ENCODE measurements around the gene IHH. TPM values are rescaled to one million over a fixed set of nuclear protein-coding genes. Genes with fewer than 3 reads are reported as not detected.

IHH gene
- total RNA-seq, 2 experiments from 2014 or later, result not detected

DNA sequence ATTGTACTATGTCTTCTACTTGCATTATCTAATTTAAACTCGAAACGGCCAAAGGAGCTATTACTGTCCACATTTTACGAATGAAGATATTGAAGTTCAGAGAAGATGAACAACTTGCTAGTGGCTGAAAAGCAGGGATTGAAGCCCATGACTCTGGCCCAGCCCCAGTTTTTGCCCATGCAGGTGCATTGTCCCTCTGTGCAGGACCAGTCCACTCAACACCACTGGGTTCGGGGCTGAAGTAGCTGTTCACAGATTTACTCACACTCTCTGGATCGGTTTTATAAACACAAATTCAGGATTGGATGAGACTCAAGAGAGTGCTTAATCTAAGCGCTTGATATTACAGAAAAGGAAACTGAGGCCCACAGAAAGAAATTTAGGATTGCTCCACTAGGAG, 1.4 kb upstream of the IHH start:
- POLR2A ChIA-PET, result no interaction called here
- Mint-ChIP-seq H3K36me3 (no peaks in the 10 kb centered on the region), H3K9me3 (no peaks in the 10 kb centered on the region), H3K4me1 (peaks cover 14% of the 10 kb centered on the region), H3K27me3 (peaks cover 71% of the 10 kb centered on the region), H3K27ac (no peak overlapping the region), H3K4me3 (no peak overlapping the region)
- ATAC-seq (ENCODE audit: low read depth) (no peak), DNase-seq (no peak)

DNA sequence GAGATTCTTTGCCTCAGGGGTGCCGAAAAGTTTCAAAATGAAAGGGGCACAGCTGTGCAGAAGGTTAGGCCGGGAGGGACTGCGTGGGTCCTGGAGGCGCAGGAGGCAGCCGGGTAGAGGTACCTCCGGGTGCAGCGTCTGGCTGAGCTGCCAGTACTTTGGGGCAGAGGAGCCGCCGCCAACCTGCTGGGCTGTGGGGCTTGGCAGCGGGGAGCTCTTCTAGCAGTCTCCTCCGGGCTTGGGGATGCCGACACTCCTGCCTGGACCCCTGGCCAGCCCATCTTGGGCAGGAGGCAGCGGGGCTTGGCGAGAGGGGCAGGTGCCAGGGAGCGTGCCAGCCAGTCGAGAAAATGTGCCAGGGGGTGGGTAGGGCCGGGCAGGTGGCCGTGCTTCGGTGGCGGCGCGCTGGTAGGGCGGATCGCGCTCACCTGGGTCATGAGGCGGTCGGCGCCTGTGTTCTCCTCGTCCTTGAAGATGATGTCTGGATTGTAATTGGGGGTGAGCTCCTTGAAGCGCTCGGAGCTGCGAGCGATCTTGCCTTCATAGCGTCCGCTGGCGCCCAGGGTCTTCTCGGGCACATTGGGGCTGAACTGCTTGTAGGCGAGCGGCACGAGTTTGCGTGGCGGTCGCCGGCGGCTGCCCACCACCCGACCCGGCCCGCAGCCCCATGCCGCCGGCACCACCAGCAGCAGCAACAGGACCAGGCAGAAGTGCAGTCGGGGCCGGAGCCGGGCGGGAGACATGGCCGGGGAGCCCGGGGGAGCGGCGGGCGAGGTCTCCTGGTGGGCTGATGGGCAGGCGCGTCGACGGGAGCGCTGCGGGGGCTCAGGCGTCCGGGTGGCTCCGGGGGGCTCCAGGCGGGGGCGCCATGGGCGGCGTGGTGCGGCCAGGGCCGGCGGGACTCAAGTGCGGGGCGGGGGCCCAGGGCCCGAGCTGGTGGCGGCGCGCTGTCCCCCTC, 717 bp downstream of the IHH start:
- peaks cover 82% of the 10 kb centered on the region for H3K27me3 Mint-ChIP-seq
- H3K4me3 Mint-ChIP-seq, result peak overlapping the region; percentile 30
- H3K27ac Mint-ChIP-seq, result no peak overlapping the region
- no peak for DNase-seq
- H3K4me1 Mint-ChIP-seq, result peaks cover 14% of the 10 kb centered on the region
- no peak for ATAC-seq (ENCODE audit: low read depth)
- H3K36me3 Mint-ChIP-seq, result no peaks in the 10 kb centered on the region
- POLR2A ChIA-PET, result no interaction called here
- H3K9me3 Mint-ChIP-seq, result no peaks in the 10 kb centered on the region

DNA sequence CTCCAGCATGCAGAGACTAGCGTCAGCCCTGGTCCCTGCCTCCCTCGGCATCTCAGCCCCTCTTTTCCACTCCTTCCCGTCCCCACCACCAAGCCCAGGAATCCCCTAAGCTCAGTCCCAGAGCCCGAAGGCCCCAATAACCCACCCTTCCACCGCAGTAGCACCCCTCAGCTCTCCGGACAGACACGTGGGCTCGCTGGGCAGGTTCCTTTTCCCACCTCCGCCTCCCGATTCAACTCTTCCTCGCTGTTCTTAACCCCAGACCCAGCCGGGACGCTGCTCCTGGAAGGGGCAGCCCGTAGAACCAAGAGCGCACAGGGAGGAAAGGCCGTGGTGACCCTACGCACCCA, 1.4 kb downstream of the IHH start:
- no peak overlapping the region for H3K27ac Mint-ChIP-seq
- ATAC-seq (ENCODE audit: low read depth), result no peak
- peaks cover 75% of the 10 kb centered on the region for H3K27me3 Mint-ChIP-seq
- H3K36me3 Mint-ChIP-seq, result no peaks in the 10 kb centered on the region
- DNase-seq, result no peak
- H3K9me3 Mint-ChIP-seq, result no peaks in the 10 kb centered on the region
- POLR2A ChIA-PET, result interaction anchor here (0.7 kb wide), 1 partner anchor 152 kb away, joined by 4 read pairs; no protein-coding TSS in a partner anchor
- no peak overlapping the region for H3K4me3 Mint-ChIP-seq
- peaks cover 14% of the 10 kb centered on the region for H3K4me1 Mint-ChIP-seq

DNA sequence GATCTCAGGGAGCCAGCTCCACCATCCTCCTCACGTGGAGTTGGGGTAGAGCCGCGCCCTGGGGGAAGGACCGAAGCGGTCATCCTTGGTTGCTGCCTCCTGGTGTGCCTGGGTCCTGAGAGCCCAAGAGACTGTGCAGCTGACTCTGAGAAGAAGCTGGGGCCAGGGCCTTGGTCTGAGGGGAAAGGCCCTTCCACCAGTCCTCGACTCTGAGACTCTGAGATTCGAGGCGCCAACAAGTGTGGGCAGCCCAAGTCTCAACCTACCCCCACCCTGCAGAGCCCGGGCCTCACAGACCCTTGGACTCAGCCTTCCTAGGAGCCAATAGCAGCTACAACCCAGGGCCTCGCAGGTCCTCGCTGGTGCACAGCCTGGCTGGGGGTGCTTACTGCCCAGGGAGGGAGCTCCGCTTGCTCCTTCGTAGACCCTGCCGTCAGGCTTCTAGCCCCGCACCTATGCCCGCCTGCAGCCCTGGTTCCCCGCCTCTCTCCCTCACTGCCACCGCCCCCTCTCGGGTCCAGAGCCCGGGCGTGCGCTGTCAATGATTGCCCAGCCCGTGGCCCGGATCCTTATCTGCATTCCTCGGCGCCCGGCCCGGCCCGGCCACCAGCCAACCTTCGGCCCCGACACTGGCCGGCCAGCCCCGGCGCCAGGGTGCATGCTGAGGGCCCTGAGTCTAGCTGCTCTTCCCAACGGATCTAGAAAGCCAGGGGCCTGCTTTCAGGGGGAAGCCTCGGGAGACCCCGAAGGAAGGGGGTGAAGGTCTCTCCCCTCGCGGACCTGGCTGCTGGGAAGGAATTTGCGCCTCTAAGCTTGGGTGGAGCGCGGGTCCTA, 2.0 kb downstream of the IHH start:
- H3K4me3 Mint-ChIP-seq, result no peak overlapping the region
- H3K36me3 Mint-ChIP-seq, result no peaks in the 10 kb centered on the region
- no peaks in the 10 kb centered on the region for H3K9me3 Mint-ChIP-seq
- ATAC-seq (ENCODE audit: low read depth), result no peak
- H3K4me1 Mint-ChIP-seq, result peaks cover 14% of the 10 kb centered on the region
- H3K27me3 Mint-ChIP-seq, result peaks cover 73% of the 10 kb centered on the region
- DNase-seq, result peak; percentile 38
- no peak overlapping the region for H3K27ac Mint-ChIP-seq
- POLR2A ChIA-PET, result interaction anchor here (0.7 kb wide), 1 partner anchor 153 kb away, joined by 4 read pairs; no protein-coding TSS in a partner anchor

DNA sequence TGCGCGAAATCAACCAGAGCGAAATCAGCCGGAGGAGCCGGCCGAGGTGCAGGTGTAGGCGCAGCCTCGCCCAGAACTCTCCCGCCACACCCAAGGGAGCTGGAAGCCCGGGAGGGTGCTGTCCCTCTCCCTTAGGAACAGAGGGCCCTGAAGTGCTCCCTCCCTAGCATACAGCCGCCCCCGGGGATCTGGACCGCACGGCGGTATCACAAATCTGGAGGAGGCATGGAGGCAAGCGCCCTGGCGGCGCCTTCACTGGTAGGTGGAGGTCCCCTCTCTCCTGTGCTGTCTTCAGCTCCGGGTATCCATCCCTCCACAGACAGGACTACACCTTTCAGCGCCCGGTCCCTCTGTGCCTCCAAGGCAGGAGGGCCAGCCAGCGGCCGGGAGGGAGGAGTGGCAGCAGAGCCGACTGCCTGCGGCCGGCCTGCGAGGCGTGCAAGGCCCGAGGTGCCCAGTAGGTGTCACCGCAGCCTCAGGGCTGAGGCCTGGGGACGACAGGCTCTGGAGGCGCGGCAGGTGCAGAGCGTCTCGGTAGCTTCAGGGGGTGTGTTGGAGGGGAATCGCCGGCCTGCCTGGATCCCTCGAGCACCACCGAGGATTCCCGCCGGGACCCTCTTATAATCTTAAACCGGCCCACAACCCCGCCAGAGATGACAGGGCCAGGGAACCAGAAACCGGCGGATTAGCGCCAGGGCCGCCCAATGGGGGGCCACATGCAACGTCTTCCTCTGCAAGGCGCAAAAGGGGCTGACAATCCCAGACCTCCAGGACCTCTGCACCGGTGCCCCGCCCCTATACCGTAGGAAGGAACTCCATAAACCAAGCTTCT, 2.8 kb downstream of the IHH start:
- peaks cover 14% of the 10 kb centered on the region for H3K4me1 Mint-ChIP-seq
- POLR2A ChIA-PET, result no interaction called here
- DNase-seq (peak; percentile 87), ATAC-seq (ENCODE audit: low read depth) (peak; percentile 90)
- peaks cover 65% of the 10 kb centered on the region for H3K27me3 Mint-ChIP-seq
- no peaks in the 10 kb centered on the region for H3K9me3 Mint-ChIP-seq
- no peaks in the 10 kb centered on the region for H3K36me3 Mint-ChIP-seq
- H3K27ac Mint-ChIP-seq, result no peak overlapping the region
- H3K4me3 Mint-ChIP-seq, result peak overlapping the region; percentile 58

DNA sequence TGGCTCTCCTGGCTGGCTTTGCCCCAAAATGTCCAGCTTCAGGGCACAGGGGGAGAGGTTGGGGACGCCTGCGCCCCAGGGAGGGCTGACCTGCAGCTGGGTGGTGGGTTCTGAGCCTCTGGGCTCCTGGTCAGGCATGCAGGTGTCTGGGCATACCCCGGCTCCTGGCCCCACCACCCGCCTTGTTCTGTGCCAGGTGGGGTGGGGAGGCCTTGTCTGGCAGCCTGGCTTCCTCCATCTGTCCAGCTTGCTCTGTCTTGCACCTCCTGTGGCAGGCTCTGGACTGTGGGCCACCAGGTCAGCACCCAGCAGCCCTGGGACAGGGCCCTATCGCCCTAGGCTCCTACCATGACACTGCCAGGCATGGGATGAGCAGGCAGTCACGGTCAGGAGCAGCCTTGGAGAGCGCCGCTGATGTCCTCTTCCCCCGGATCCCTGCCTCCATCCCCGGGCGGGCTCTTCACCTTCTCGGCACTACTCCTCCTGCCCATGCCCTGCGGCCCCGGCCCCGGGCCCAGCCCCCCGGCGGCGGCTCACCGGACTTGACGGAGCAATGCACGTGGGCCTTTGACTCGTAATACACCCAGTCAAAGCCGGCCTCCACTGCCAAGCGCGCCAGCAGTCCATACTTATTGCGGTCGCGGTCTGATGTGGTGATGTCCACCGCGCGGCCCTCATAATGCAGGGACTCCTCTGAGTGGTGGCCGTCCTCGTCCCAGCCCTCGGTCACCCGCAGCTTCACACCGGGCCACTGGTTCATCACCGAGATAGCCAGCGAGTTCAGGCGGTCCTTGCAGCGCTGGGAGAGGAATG, 3.6 kb downstream of the IHH start:
- no peak for DNase-seq
- H3K27me3 Mint-ChIP-seq, result peaks cover 62% of the 10 kb centered on the region
- POLR2A ChIA-PET, result no interaction called here

DNA sequence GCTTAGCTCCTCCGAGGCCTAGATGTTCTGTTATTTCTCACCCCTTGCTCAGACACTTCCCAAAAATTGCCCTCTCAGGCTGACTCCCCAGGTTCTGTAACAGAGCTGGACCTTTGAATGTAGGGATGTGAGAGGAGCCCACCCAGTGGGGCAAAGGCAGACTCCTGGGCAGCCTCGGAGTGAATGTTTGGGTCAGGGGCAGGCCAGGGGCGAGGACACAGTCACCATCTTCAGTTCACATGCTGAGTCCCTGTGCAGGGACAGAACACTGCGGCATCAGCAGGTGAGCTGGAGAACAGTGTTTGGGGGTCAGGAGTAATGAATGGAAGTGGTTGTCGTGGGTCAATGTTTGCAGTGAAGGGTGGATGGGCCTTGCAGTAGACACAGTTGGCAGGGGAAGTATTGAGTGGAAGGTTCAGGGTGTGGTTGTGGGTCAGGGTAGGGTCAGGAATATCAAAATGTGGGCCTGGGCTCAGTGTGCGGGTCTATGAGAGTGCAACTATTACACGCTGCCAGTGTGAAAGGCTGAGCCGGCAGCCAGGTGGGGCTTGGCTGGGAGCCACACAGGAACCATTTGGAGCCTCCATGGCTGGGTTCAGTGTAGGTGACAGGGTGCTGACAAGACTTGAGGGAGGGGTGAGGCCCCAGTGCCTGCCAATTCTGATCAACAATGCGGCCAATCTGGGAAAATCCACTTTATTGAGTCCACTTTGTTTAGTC, 4.4 kb downstream of the IHH start:
- no peak for DNase-seq
- no peak overlapping the region for H3K27ac Mint-ChIP-seq
- no peak overlapping the region for H3K4me3 Mint-ChIP-seq
- peaks cover 59% of the 10 kb centered on the region for H3K27me3 Mint-ChIP-seq
- H3K4me1 Mint-ChIP-seq, result peaks cover 14% of the 10 kb centered on the region
- H3K36me3 Mint-ChIP-seq, result no peaks in the 10 kb centered on the region
- POLR2A ChIA-PET, result no interaction called here
- no peaks in the 10 kb centered on the region for H3K9me3 Mint-ChIP-seq
- ATAC-seq (ENCODE audit: low read depth), result no peak

More for the DNA sequence above, 3.6 kb downstream of the IHH start:
- no peak for ATAC-seq (ENCODE audit: low read depth)
- H3K4me3 Mint-ChIP-seq, result no peak overlapping the region
- H3K9me3 Mint-ChIP-seq, result no peaks in the 10 kb centered on the region
- H3K4me1 Mint-ChIP-seq, result peaks cover 14% of the 10 kb centered on the region
- no peak overlapping the region for H3K27ac Mint-ChIP-seq
- no peaks in the 10 kb centered on the region for H3K36me3 Mint-ChIP-seq

DNA sequence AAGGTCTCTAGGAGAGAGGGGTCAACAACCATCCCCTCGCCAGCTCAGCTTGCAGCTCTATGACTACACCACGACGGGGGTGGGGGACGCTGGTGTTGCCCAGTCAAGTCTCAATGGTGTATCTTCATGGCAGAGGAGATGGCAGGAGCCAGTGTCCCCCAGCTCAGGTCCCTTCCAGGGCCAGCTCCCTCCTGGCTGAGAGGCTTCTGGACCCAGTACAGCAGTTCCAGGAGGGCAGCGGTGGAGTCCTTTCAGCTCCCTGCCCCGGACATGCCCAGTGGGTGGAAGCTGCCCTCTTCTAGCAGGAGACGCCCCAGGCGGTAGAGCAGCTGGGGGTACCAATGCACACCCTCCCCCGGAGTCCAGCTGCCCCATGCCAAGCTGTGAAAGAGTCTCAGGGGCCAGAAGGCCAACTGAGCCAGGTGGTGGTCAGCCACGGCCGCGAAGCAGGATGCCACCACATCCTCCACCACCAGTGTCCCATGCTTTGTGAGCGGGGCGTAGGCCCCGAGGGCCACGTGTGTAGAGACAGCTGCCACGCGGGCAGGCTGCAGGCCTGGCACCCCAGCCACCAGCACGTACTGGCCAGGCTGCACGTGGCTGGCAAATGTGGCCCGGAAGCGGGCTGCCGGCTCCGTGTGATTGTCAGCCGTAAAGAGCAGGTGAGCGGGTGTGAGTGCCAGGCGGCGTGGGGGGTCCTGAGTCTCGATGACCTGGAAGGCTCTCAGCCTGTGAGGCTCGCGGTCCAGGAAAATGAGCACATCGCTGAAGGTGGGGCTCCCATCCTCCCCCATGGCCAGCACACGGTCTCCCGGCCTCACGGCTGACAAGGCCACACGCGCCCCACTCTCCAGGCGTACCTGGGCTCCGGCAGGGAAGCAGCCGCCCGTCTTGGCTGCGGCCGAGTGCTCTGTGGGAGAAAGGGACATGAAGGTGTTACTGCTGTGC, 5.5 kb downstream of the IHH start:
- H3K27me3 Mint-ChIP-seq, result peaks cover 58% of the 10 kb centered on the region
- POLR2A ChIA-PET, result no interaction called here

DNA sequence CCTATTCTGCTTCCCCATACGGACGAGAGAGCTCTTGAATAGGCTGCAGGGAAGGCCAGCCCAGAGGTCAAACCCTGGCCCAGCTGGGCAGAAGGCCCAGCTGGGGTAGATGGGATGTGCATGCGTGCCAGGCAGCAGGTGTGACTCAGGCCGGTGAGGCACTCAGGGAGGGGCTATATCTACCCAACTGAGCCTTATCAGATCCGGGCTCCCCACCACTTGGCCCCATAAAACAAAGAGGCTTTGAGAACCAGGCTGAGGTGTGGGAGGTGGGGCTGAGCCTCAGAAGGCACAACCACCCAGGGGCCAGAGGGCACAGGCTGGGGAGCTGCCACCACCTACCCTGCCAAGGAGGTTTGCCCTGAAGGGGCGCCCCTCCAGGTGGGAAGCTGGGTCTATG, 11.4 kb downstream of the IHH start:
- no peak overlapping the region for H3K4me3 Mint-ChIP-seq
- DNase-seq, result no peak
- no peaks in the 10 kb centered on the region for H3K4me1 Mint-ChIP-seq
- POLR2A ChIA-PET, result no interaction called here
- H3K27me3 Mint-ChIP-seq, result peaks cover 34% of the 10 kb centered on the region
- no peaks in the 10 kb centered on the region for H3K36me3 Mint-ChIP-seq
- no peak for ATAC-seq (ENCODE audit: low read depth)
- no peaks in the 10 kb centered on the region for H3K9me3 Mint-ChIP-seq
- H3K27ac Mint-ChIP-seq, result no peak overlapping the region

More for the DNA sequence above, 5.5 kb downstream of the IHH start:
- ATAC-seq (ENCODE audit: low read depth), result no peak
- H3K36me3 Mint-ChIP-seq, result no peaks in the 10 kb centered on the region
- peaks cover 14% of the 10 kb centered on the region for H3K4me1 Mint-ChIP-seq
- H3K9me3 Mint-ChIP-seq, result no peaks in the 10 kb centered on the region
- H3K4me3 Mint-ChIP-seq, result no peak overlapping the region
- H3K27ac Mint-ChIP-seq, result no peak overlapping the region
- no peak for DNase-seq

DNA sequence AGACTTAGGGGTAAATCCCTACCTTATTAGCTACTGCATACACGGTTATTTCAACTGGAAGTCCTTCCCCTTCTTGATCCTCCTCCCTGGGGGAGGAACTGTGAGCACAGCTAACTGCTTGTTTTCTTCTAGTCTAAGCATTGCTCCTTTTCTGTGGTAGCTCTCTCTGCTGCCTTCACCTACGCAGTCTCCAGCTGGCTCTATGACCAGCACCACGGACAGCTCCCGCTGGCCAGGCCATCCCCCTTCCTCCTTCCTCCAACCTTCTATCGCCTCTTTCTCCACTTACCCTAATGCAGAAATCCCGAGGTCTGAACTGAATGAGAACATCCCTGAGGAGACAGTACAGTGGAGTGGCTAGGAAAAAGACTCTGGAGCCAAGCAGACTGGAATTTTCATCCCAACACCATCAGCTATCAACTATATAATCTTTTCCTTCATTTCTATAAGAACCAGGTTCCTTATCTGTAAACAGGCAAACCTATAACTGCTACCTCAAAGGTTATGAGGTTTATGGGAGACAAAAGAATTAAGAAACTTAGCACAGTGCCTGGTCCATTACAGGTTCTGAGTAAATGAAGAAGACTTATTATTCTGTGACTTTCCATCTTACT, 14.7 kb downstream of the IHH start:
- H3K4me3 Mint-ChIP-seq, result no peak overlapping the region
- DNase-seq (peak; percentile 64), ATAC-seq (ENCODE audit: low read depth) (no peak)
- peaks cover 42% of the 10 kb centered on the region for H3K27me3 Mint-ChIP-seq
- no peaks in the 10 kb centered on the region for H3K9me3 Mint-ChIP-seq
- peaks cover 3% of the 10 kb centered on the region for H3K4me1 Mint-ChIP-seq
- H3K36me3 Mint-ChIP-seq, result no peaks in the 10 kb centered on the region
- no peak overlapping the region for H3K27ac Mint-ChIP-seq
- POLR2A ChIA-PET, result no interaction called here

DNA sequence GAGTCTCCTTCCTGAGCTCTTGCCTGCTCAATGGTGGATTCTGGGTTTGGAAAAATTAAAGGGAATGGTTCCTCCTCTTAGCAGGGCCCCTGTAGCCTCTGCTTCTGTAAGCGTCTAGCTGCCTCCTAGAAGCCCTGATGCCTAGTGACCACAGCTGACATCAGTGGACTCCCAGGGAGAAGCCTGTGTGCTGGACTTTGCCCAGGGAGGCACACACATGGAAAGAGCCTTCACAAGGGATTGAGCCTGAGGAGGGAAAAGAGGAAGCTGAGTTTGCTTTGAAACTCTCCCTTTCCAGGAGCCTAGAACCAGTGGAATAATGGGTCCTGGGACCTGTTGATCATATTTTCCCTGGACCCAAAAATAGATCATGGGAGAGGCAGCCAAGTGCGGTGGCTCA, 18.0 kb downstream of the IHH start:
- H3K27ac Mint-ChIP-seq, result no peak overlapping the region
- H3K4me1 Mint-ChIP-seq, result peaks cover 4% of the 10 kb centered on the region
- DNase-seq, result no peak
- POLR2A ChIA-PET, result no interaction called here
- H3K36me3 Mint-ChIP-seq, result no peaks in the 10 kb centered on the region
- H3K9me3 Mint-ChIP-seq, result no peaks in the 10 kb centered on the region
- peaks cover 41% of the 10 kb centered on the region for H3K27me3 Mint-ChIP-seq
- no peak overlapping the region for H3K4me3 Mint-ChIP-seq
- ATAC-seq (ENCODE audit: low read depth), result no peak

Measured in activated naive CD8-positive, alpha-beta T cell treated with anti-CD3 and anti-CD28 coated beads, Interleukin-2, amount 10 ng/mL, durations not matched to agents 7 days and 5 days (primary cell).